Measurements from ENCODE around the gene TENM4. TPM values are rescaled to one million over a fixed set of nuclear protein-coding genes. Genes with fewer than 3 reads are reported as not detected.

TENM4 gene
- total and polyA plus RNA-seq, 2 of the 13 experiments (the other 11 are each of a cell fraction or from before 2014, with no cell fraction given), result not detected

DNA sequence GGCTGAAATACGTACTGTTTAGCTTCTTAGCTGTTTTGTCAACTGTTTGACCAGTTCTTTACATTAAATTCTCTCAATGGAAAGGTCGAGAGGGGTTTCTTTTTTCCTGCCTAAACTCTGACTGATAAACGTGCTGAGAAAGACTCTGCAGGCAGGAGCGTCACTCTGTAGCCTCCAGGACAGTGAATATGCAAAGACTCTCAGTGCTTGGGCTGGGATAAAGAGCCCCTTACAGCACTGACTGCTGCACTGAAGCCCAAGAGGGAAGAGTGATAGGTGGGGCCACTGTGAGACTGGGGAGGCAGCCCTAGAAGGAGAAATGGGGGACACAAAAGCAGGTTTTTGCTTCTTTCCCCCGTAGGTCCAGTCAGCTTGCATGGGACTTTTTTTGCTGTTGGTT, 213.5 kb downstream of the TENM4 start:
- FAIRE-seq, result no peak
- in situ Hi-C loops (cut with HindIII; ENCODE audit: extremely low pct_ligation_motif_present, low pct_unique_long_range_greater_than_20kb) (no loop called here), intact Hi-C loops (cut with micrococcal nuclease; ENCODE audit: unreplicated experiment) (no loop called here)
- H3K27me3 ChIP-seq (ENCODE audit: control insufficient read depth in 1 of 2, insufficient read depth in 2 of 2, low read length in 2 of 2), result no peaks in the 10 kb centered on the region; a peak in 3 of 5 replicates
- no peak overlapping the region for H2AFZ ChIP-seq (ENCODE audit: low read length)
- H3K27ac ChIP-seq (ENCODE audit: extremely low read length, insufficient read depth, low read length), result no peak overlapping the region
- no peaks in the 10 kb centered on the region for H3K9me3 ChIP-seq (ENCODE audit: low read length)
- H3K9ac ChIP-seq (ENCODE audit: insufficient read depth, low read depth, low read length), result no peak overlapping the region
- POLR2A ChIA-PET, result no interaction called here
- no peak overlapping the region for H3K4me2 ChIP-seq (ENCODE audit: low read depth, low read length)
- no TSS peak for BruUV-seq (replicated peaks)
- no peak for TF ChIP-seq ZNF772 (CRISPR knock-in tag; IDR thresholded peaks at IDR 0.05)
- TF ChIP-seq, protein P1, sequence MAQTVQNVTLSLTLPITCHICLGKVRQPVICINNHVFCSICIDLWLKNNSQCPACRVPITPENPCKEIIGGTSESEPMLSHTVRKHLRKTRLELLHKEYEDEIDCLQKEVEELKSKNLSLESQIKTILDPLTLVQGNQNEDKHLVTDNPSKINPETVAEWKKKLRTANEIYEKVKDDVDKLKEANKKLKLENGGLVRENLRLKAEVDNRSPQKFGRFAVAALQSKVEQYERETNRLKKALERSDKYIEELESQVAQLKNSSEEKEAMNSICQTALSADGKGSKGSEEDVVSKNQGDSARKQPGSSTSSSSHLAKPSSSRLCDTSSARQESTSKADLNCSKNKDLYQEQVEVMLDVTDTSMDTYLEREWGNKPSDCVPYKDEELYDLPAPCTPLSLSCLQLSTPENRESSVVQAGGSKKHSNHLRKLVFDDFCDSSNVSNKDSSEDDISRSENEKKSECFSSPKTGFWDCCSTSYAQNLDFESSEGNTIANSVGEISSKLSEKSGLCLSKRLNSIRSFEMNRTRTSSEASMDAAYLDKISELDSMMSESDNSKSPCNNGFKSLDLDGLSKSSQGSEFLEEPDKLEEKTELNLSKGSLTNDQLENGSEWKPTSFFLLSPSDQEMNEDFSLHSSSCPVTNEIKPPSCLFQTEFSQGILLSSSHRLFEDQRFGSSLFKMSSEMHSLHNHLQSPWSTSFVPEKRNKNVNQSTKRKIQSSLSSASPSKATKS (CRISPR knock-in tag; IDR thresholded peaks at IDR 0.05), result no peak
- no peak for TF ChIP-seq HNRNPK (IDR thresholded peaks at IDR 0.05; ENCODE audit: low read depth, low read length, poor library complexity, severe bottlenecking)
- TF ChIP-seq NFE2L1 (CRISPR knock-in tag; IDR thresholded peaks at IDR 0.05; ENCODE audit: borderline replicate concordance), result no peak
- no peak for TF ChIP-seq MAF1 (CRISPR knock-in tag; IDR thresholded peaks at IDR 0.05; ENCODE audit: borderline replicate concordance)
- TF ChIP-seq CBX2 (IDR thresholded peaks at IDR 0.05; ENCODE audit: low read depth, low read length), result no peak
- TF ChIP-seq CBX2 (CRISPR knock-in tag; IDR thresholded peaks at IDR 0.05; ENCODE audit: low read depth), result no peak
- TF ChIP-seq, protein P2, sequence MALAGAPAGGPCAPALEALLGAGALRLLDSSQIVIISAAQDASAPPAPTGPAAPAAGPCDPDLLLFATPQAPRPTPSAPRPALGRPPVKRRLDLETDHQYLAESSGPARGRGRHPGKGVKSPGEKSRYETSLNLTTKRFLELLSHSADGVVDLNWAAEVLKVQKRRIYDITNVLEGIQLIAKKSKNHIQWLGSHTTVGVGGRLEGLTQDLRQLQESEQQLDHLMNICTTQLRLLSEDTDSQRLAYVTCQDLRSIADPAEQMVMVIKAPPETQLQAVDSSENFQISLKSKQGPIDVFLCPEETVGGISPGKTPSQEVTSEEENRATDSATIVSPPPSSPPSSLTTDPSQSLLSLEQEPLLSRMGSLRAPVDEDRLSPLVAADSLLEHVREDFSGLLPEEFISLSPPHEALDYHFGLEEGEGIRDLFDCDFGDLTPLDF (CRISPR knock-in tag; IDR thresholded peaks at IDR 0.05), result no peak
- TF ChIP-seq SSRP1 (CRISPR knock-in tag; IDR thresholded peaks at IDR 0.05), result no peak
- TF ChIP-seq TBX3 (IDR thresholded peaks at IDR 0.05; ENCODE audit: borderline replicate concordance), result no peak
- TF ChIP-seq EHMT2 (IDR thresholded peaks at IDR 0.05; ENCODE audit: borderline replicate concordance, low read depth, low read length), result no peak
- TF ChIP-seq ZZZ3 (CRISPR knock-in tag; IDR thresholded peaks at IDR 0.05; ENCODE audit: borderline replicate concordance), result no peak
- TF ChIP-seq NR2F2 (IDR thresholded peaks at IDR 0.05; ENCODE audit: borderline replicate concordance, low read depth), result no peak
- no peak for TF ChIP-seq ZFP36L2 (CRISPR knock-in tag; IDR thresholded peaks at IDR 0.05)
- TF ChIP-seq ZNF24 (IDR thresholded peaks at IDR 0.05), result no peak
- no peak for TF ChIP-seq KAT8 (CRISPR knock-in tag; IDR thresholded peaks at IDR 0.05)
- TF ChIP-seq, protein P3, sequence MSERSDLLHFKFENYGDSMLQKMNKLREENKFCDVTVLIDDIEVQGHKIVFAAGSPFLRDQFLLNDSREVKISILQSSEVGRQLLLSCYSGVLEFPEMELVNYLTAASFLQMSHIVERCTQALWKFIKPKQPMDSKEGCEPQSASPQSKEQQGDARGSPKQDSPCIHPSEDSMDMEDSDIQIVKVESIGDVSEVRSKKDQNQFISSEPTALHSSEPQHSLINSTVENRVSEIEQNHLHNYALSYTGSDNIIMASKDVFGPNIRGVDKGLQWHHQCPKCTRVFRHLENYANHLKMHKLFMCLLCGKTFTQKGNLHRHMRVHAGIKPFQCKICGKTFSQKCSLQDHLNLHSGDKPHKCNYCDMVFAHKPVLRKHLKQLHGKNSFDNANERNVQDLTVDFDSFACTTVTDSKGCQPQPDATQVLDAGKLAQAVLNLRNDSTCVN (CRISPR knock-in tag; IDR thresholded peaks at IDR 0.05; ENCODE audit: borderline replicate concordance), result no peak
- no peak for TF ChIP-seq U2AF2 (IDR thresholded peaks at IDR 0.05; ENCODE audit: low read depth, low read length)
- TF ChIP-seq TSC22D2 (CRISPR knock-in tag; IDR thresholded peaks at IDR 0.05; ENCODE audit: borderline replicate concordance), result no peak
- TF ChIP-seq MXD4 (CRISPR knock-in tag; IDR thresholded peaks at IDR 0.05), result no peak
- no peaks in the 10 kb centered on the region for H4K20me1 ChIP-seq (ENCODE audit: insufficient read depth, low read length)
- no peak for DNase-seq (ENCODE audit: low spot score)
- H3K36me3 ChIP-seq (replicated peaks in 1 of 2; ENCODE audit: control insufficient read depth in 1 of 2, insufficient read depth in 2 of 2, low read length in 2 of 2), result no peaks in the 10 kb centered on the region
- no peak overlapping the region for H3K4me3 ChIP-seq (replicated peaks in 1 of 3; ENCODE audit: insufficient read depth in 1 of 3, low read depth in 2 of 3, low read length in 3 of 3)
- CTCF ChIA-PET (ENCODE audit: low intra/inter-chr PET ratio, low total read pairs), result no interaction called here
- H3K4me1 ChIP-seq (ENCODE audit: insufficient read depth, low read length), result no peaks in the 10 kb centered on the region
- WGBS (ENCODE audit: low lambda C conversion rate), result 14% methylated on average over 5 of the region's 5 CpGs
- no peak for ATAC-seq
- no peaks in the 10 kb centered on the region for H3K79me2 ChIP-seq (ENCODE audit: insufficient read depth, low read length)

Data from HepG2 (cell line).